PC-9 (cell line): Measurements from ENCODE around the gene TNFRSF1A. TPM values are rescaled to one million over a fixed set of nuclear protein-coding genes. Genes with fewer than 3 reads are reported as not detected.

Experiments used
- BruUV-seq: library from RNA; stranded (reverse); fragments of 400-500 nt; replicated peaks from 2 replicates; lab custom pipeline; 2021; lab: Mats Ljungman, UMichigan
- CTCF ChIA-PET: fragments of 300-600 bp; sonication (Branson Sonifier 250); formaldehyde crosslinking; loops from one replicate; lab custom pipeline; 2022; ENCODE audit warnings: antibody characterized with exemption; lab: Charles Lee
- POLR2A ChIA-PET: fragments of 300-600 bp; sonication (Branson Sonifier 250); formaldehyde crosslinking; loops from one replicate; lab custom pipeline; 2022; ENCODE audit warnings: antibody characterized with exemption; ENCODE audit not compliant: unreplicated experiment; lab: Charles Lee
- DNase-seq, 2 experiments: peaks; one replicate each; pipeline versions ENCODE4 v3.0.0 to v3.0.0-alpha.2; 2015 to 2022; ENCODE audit warnings: mixed read lengths in 1 of 2
- H2AFZ ChIP-seq: fragments of 200-600 bp; sonication (generic); 2 replicates; pipeline ENCODE4 v1.8.1; 2017; ENCODE audit warnings: antibody characterized with exemption
- H3F3A ChIP-seq: fragments of 200-600 bp; sonication (generic); 2 replicates; pipeline ENCODE4 v1.8.1; 2017; ENCODE audit warnings: antibody characterized with exemption, mild to moderate bottlenecking, low read depth; ENCODE audit not compliant: insufficient read depth
- H3K27ac ChIP-seq: fragments of 200-600 bp; sonication (generic); 2 replicates; pipeline ENCODE4 v1.6.1; 2016; ENCODE audit warnings: mixed run types
- H3K27me3 ChIP-seq: fragments of 200-600 bp; sonication (generic); 2 replicates; pipeline ENCODE4 v1.6.1; 2016; ENCODE audit warnings: low read depth, mixed run types; ENCODE audit not compliant: insufficient read depth
- H3K36me3 ChIP-seq: fragments of 200-600 bp; sonication (generic); 2 replicates; pipeline ENCODE4 v1.6.1; 2016; ENCODE audit warnings: low read depth, mixed run types
- H3K4me1 ChIP-seq: fragments of 200-600 bp; sonication (generic); replicated peaks from 2 replicates; pipeline ENCODE4 v1.6.1; 2016; ENCODE audit warnings: mixed run types; ENCODE audit not compliant: insufficient read depth
- H3K4me2 ChIP-seq: fragments of 200-600 bp; sonication (generic); 2 replicates; pipeline ENCODE4 v1.6.1; 2017; ENCODE audit warnings: mixed run types
- H3K4me3 ChIP-seq: fragments of 200-600 bp; sonication (generic); 2 replicates; pipeline ENCODE4 v1.6.1; 2016; ENCODE audit warnings: mixed run types
- H3K79me2 ChIP-seq: fragments of 200-600 bp; sonication (generic); 2 replicates; pipeline ENCODE4 v1.6.1; 2017; ENCODE audit warnings: low read depth, mixed run types
- H3K9me2 ChIP-seq: fragments of 200-600 bp; sonication (generic); 2 replicates; pipeline ENCODE4 v1.8.1; 2017; ENCODE audit warnings: mild to moderate bottlenecking; ENCODE audit not compliant: insufficient read depth
- H3K9me3 ChIP-seq: fragments of 200-600 bp; sonication (generic); 2 replicates; pipeline ENCODE4 v1.8.1; 2016; ENCODE audit warnings: low read depth; ENCODE audit not compliant: insufficient read depth
- H4K20me1 ChIP-seq: fragments of 200-600 bp; sonication (generic); 2 replicates; pipeline ENCODE4 v1.8.1; 2017; ENCODE audit not compliant: insufficient read depth
- EZH2 ChIP-seq: fragments of 200-600 bp; sonication (generic); IDR thresholded peaks from 2 replicates; pipeline ENCODE4 v1.8.0; 2017; ENCODE audit warnings: antibody characterized with exemption, low read depth
- intact Hi-C: fragments of 100-400 bp; cut with micrococcal nuclease; formaldehyde crosslinking; loops from one replicate; pipeline ENCODE4 v1.10.0; 2022; ENCODE audit not compliant: unreplicated experiment
- total RNA-seq: library from RNA; stranded (reverse); gene quantifications from 2 replicates; pipeline ENCODE4 v1.2.3, GENCODE V29; 2021
- TF ChIP-seq, protein P1 (sequence below): fragments of 200-600 bp; sonication (generic); conservative IDR thresholded peaks from 2 replicates; pipeline ENCODE4 v1.6.1; 2017; ENCODE audit warnings: mixed run types, antibody characterized with exemption, mild to moderate bottlenecking, moderate library complexity

The TNFRSF1A gene
- total RNA-seq, 1 experiment from 2014 or later, result 165 TPM

DNA sequence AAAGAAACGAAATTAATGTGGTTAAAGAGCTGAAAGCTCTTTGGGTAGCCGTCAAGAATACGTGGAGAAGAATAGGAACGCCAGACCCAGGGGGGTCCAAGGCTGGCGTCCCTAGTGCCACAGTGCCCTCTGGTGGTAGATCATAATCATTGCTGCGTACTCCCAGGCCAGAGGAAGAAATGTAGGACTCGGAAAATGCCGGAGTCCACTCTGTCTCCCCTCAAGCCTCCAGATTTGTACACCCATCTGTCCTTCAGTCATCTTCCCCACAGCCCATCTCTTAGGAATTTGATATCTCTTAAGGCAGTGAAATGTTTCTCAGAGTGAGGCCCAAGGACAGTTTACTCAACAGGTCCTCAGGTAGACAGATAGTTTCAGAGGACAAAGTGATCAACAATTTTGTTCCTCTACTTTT lies 56.8 kb downstream of the TNFRSF1A start:
- Histone ChIP-seq H3K79me2 (no peaks in the 10 kb centered on the region), H3K4me1 (peaks cover 40% of the 10 kb centered on the region), H3K4me3 (no peak overlapping the region), H3F3A (peaks cover 41% of the 10 kb centered on the region), H3K9me2 (no peaks in the 10 kb centered on the region), H3K4me2 (peak overlapping the region; percentile 53), H3K9me3 (no peaks in the 10 kb centered on the region), H4K20me1 (no peaks in the 10 kb centered on the region), H3K36me3 (no peaks in the 10 kb centered on the region), H3K27me3 (no peaks in the 10 kb centered on the region), H3K27ac (no peak overlapping the region), H2AFZ (peak overlapping the region; percentile 73)
- TF ChIP-seq, protein P1, sequence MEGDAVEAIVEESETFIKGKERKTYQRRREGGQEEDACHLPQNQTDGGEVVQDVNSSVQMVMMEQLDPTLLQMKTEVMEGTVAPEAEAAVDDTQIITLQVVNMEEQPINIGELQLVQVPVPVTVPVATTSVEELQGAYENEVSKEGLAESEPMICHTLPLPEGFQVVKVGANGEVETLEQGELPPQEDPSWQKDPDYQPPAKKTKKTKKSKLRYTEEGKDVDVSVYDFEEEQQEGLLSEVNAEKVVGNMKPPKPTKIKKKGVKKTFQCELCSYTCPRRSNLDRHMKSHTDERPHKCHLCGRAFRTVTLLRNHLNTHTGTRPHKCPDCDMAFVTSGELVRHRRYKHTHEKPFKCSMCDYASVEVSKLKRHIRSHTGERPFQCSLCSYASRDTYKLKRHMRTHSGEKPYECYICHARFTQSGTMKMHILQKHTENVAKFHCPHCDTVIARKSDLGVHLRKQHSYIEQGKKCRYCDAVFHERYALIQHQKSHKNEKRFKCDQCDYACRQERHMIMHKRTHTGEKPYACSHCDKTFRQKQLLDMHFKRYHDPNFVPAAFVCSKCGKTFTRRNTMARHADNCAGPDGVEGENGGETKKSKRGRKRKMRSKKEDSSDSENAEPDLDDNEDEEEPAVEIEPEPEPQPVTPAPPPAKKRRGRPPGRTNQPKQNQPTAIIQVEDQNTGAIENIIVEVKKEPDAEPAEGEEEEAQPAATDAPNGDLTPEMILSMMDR, result peak; percentile 99
- TF ChIP-seq EZH2, result no peak
- intact Hi-C loops, result loop anchor here (1.0 to 2.0 kb wide), 5 partner anchors 90 to 297 kb away; no protein-coding TSS in a partner anchor
- ChIA-PET POLR2A (interaction anchor here (0.5 kb wide), 1 partner anchor 186 kb away, joined by 3 read pairs; the partner anchor contains the start of gene VAMP1), CTCF (interaction anchor here (0.6 to 2.2 kb wide), 16 partner anchors 10 to 1676 kb away, joined by 3 to 21 read pairs (median 4); no protein-coding TSS in a partner anchor)
- peak; percentile 48 to 79 for DNase-seq
- no TSS peak for BruUV-seq

DNA sequence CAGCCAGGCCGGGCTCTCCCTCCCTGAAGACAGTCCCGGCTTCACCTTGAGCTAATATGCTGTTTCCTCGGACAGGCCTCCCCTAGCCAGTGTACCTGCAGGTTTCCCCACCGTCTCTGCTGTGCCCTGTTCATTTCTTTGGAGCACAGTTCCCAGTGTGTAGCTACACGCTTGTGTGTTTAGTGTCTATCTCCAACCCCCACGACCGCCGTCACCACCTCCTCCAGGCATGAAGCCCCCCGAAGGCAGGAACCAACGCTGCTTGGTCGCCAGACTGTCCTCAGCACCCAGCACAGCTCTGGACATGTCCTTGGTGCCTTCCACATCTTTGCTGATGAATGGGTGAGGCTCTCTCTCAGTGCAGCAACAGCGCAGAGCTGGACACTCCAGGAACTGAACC lies 57.6 kb downstream of the TNFRSF1A start:
- H3K79me2 ChIP-seq, result no peaks in the 10 kb centered on the region
- no peaks in the 10 kb centered on the region for H3K36me3 ChIP-seq
- DNase-seq, result no peak
- CTCF ChIA-PET, result interaction anchor here (0.6 to 2.2 kb wide), 19 partner anchors 11 to 1676 kb away, joined by 3 to 21 read pairs (median 5); no protein-coding TSS in a partner anchor
- H3K27ac ChIP-seq, result no peak overlapping the region
- H3K9me2 ChIP-seq, result no peaks in the 10 kb centered on the region
- no peaks in the 10 kb centered on the region for H4K20me1 ChIP-seq
- no peak for TF ChIP-seq EZH2
- TF ChIP-seq, protein P1, result no peak
- no TSS peak for BruUV-seq
- peaks cover 47% of the 10 kb centered on the region for H3F3A ChIP-seq
- H3K4me2 ChIP-seq, result no peak overlapping the region
- POLR2A ChIA-PET, result interaction anchor here (0.5 to 0.7 kb wide), 3 partner anchors 12 to 186 kb away, joined by 3 to 20 read pairs (median 6); partner anchors contain the start of gene VAMP1
- H3K4me3 ChIP-seq, result no peak overlapping the region
- intact Hi-C loops, result loop anchor here (2.0 kb wide), 1 partner anchor 181 kb away; no protein-coding TSS in a partner anchor
- peaks cover 47% of the 10 kb centered on the region for H3K4me1 ChIP-seq
- H2AFZ ChIP-seq, result no peak overlapping the region
- H3K9me3 ChIP-seq, result no peaks in the 10 kb centered on the region
- no peaks in the 10 kb centered on the region for H3K27me3 ChIP-seq

DNA sequence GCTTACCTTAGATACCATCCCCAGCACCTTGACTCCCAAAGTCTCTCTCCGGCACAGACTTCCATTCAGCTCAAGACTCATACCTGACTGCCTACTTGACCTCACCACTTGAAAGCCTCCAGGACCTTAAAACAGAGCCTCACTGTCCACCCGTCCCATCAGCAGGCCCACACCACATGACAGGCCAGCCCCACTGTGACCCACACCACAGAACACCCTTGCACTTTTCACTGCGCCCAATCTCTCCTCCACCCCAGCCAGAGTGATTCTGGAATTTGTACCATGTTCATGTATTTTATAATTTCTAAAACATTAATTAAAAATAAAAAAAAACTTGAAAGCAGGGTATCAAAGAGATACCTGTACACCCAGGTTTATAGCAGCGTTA lies 59.4 kb downstream of the TNFRSF1A start:
- no TSS peak for BruUV-seq
- no peaks in the 10 kb centered on the region for H3K27me3 ChIP-seq
- no peak for TF ChIP-seq EZH2
- TF ChIP-seq, protein P1, result no peak
- H3K79me2 ChIP-seq, result no peaks in the 10 kb centered on the region
- peaks cover 51% of the 10 kb centered on the region for H3F3A ChIP-seq
- H3K36me3 ChIP-seq, result no peaks in the 10 kb centered on the region
- DNase-seq, result no peak
- H2AFZ ChIP-seq, result no peak overlapping the region
- ChIA-PET CTCF (interaction anchor here (0.6 kb wide), 1 partner anchor 221 kb away, joined by 6 read pairs; no protein-coding TSS in a partner anchor), POLR2A (interaction anchor here (0.7 kb wide), 1 partner anchor 78 kb away, joined by 4 read pairs; no protein-coding TSS in a partner anchor)
- H3K9me3 ChIP-seq, result no peaks in the 10 kb centered on the region
- H4K20me1 ChIP-seq, result no peaks in the 10 kb centered on the region
- no peak overlapping the region for H3K4me3 ChIP-seq
- intact Hi-C loops, result no loop called here
- peaks cover 62% of the 10 kb centered on the region for H3K4me1 ChIP-seq
- H3K4me2 ChIP-seq, result no peak overlapping the region
- no peaks in the 10 kb centered on the region for H3K9me2 ChIP-seq
- no peak overlapping the region for H3K27ac ChIP-seq
